ENCODE measurements around the gene TAF4.

Gene TAF4

GRCh38 chr20:62019881-62020492 is 45.7 kb downstream of the TAF4 start:
- no peak for DNase-seq

GRCh38 chr20:62019144-62019805 is 46.4 kb downstream of the TAF4 start:
- DNase-seq: no peak

- DNase-seq: no peak
Measured at GRCh38 chr20:62018437-62019143, 47.1 kb downstream of the TAF4 start.

GRCh38 chr20:62015540-62016288 is 50.0 kb downstream of the TAF4 start:
- DNase-seq: no peak

GRCh38 chr20:62014889-62015537 is 50.7 kb downstream of the TAF4 start:
- no peak for DNase-seq

GRCh38 chr20:62014488-62014775 is 51.2 kb downstream of the TAF4 start:
- DNase-seq: no peak

- DNase-seq: no peak
Measured at GRCh38 chr20:62012631-62013030, 53.0 kb downstream of the TAF4 start.

GRCh38 chr20:62011938-62012534 is 53.6 kb downstream of the TAF4 start:
- DNase-seq: no peak

- no peak for DNase-seq
Measured at GRCh38 chr20:62011403-62011790, 54.3 kb downstream of the TAF4 start.

- peak; percentile 40 for DNase-seq
Measured at GRCh38 chr20:62010551-62011402, 54.9 kb downstream of the TAF4 start.

- DNase-seq: no peak
Measured at GRCh38 chr20:62009869-62010445, 55.7 kb downstream of the TAF4 start.

GRCh38 chr20:62009322-62009721 is 56.4 kb downstream of the TAF4 start:
- DNase-seq: no peak

GRCh38 chr20:62008643-62009183 is 57.0 kb downstream of the TAF4 start:
- no peak for DNase-seq

- DNase-seq: no peak
Measured at GRCh38 chr20:62007127-62007647, 58.5 kb downstream of the TAF4 start.

GRCh38 chr20:62006482-62006881 is 59.2 kb downstream of the TAF4 start:
- DNase-seq: no peak

- DNase-seq: no peak
Measured at GRCh38 chr20:62004614-62005013, 61.1 kb downstream of the TAF4 start.

GRCh38 chr20:62003567-62004405 is 61.9 kb downstream of the TAF4 start:
- DNase-seq: no peak

- DNase-seq: no peak
Measured at GRCh38 chr20:62002882-62003480, 62.7 kb downstream of the TAF4 start.

GRCh38 chr20:62001178-62001715 is 64.4 kb downstream of the TAF4 start:
- DNase-seq: no peak
